ENCODE measurements around the gene MMP19. TPM values are rescaled to one million over a fixed set of nuclear protein-coding genes. Genes with fewer than 3 reads are reported as not detected.
A peak's percentile ranks its signal among the peaks of the same experiment; 100 is the strongest.

Gene MMP19
- total RNA-seq = 10 to 100 TPM in 1 of 4 donors, 1 to 10 TPM in 3; 1.4 to 29.5 (median 7.2) TPM

GRCh38 chr12:55842681-55843429, at the start of gene MMP19:
Gene MMP19, minus strand, starts transcription at chr12:55842936. Its CDS starts 106 bp downstream, at chr12:55842830.
- Histone ChIP-seq H3K4me1 (peaks cover 0 to 13% (median 5%) of the 10 kb centered on the region in 3 donors), H3K4me3 (peak within 1 kb of the TSS; percentile 1 to 50), H3K27me3 (peaks cover 22% of the 10 kb centered on the region), H3K27ac (peak within 1 kb of the TSS in 3 of 4 donors; percentile 35 to 73 (median 53)), H3K9me3 (no peaks in the 10 kb centered on the region), H3K36me3 (no peaks in the 10 kb centered on the region)
- TF ChIP-seq POLR2AphosphoS5 (IDR thresholded peaks at IDR 0.05) = peak; percentile 38
- no peak for TF ChIP-seq CTCF (IDR thresholded peaks at IDR 0.05)
- TF ChIP-seq POLR2A (IDR thresholded peaks at IDR 0.05) = peak; percentile 18 to 21
- TF ChIP-seq EP300 (IDR thresholded peaks at IDR 0.05) = no peak
- 50 to 95% methylated on average over 3 of the region's 10 CpGs for WGBS, 2 donors (ENCODE audit: low coverage in 1 of 2)
- ATAC-seq = peak; percentile 53

- WGBS, 2 donors (ENCODE audit: low coverage in 1 of 2) = 89 to 93% methylated on average over 2 to 4 of the region's 4 CpGs
- no peaks in the 10 kb centered on the region for H3K4me1 ChIP-seq
- H3K4me3 ChIP-seq = no peak overlapping the region
- H3K27me3 ChIP-seq = no peaks in the 10 kb centered on the region
- no peaks in the 10 kb centered on the region for H3K9me3 ChIP-seq
- no peak for ATAC-seq
- H3K27ac ChIP-seq = no peak overlapping the region
- no peak for TF ChIP-seq CTCF (IDR thresholded peaks at IDR 0.05)
- TF ChIP-seq POLR2A (IDR thresholded peaks at IDR 0.05) = no peak
- no peak for TF ChIP-seq POLR2AphosphoS5 (IDR thresholded peaks at IDR 0.05)
- no peak for TF ChIP-seq EP300 (IDR thresholded peaks at IDR 0.05)
- H3K36me3 ChIP-seq = no peaks in the 10 kb centered on the region
Observed at GRCh38 chr12:55891310-55891709, 48.6 kb upstream of the MMP19 start.

GRCh38 chr12:55885113-55885512, 42.4 kb upstream of the MMP19 start:
- Histone ChIP-seq H3K27me3 (no peaks in the 10 kb centered on the region), H3K4me3 (no peak overlapping the region), H3K4me1 (no peaks in the 10 kb centered on the region), H3K27ac (no peak overlapping the region), H3K36me3 (no peaks in the 10 kb centered on the region), H3K9me3 (no peaks in the 10 kb centered on the region)
- no peak for ATAC-seq
- WGBS, 2 donors (ENCODE audit: low coverage in 1 of 2) = 78% methylated on average over 1 of the region's 1 CpG; no CpG with 5 or more reads in 1 of the 2 donors
- TF ChIP-seq CTCF (IDR thresholded peaks at IDR 0.05) (no peak), EP300 (IDR thresholded peaks at IDR 0.05) (no peak), POLR2A (IDR thresholded peaks at IDR 0.05) (no peak), POLR2AphosphoS5 (IDR thresholded peaks at IDR 0.05) (no peak)

- TF ChIP-seq POLR2A (IDR thresholded peaks at IDR 0.05) = no peak
- TF ChIP-seq EP300 (IDR thresholded peaks at IDR 0.05) = no peak
- TF ChIP-seq CTCF (IDR thresholded peaks at IDR 0.05) = no peak
- TF ChIP-seq POLR2AphosphoS5 (IDR thresholded peaks at IDR 0.05) = no peak
Observed at GRCh38 chr12:55877824-55878223, 35.1 kb upstream of the MMP19 start.

More at GRCh38 chr12:55877824-55878223, 35.1 kb upstream of the MMP19 start:
- H3K36me3 ChIP-seq = no peaks in the 10 kb centered on the region
- no peak for ATAC-seq
- H3K4me1 ChIP-seq = no peaks in the 10 kb centered on the region
- H3K4me3 ChIP-seq = no peak overlapping the region
- H3K9me3 ChIP-seq = peaks cover 0 to 13% (median 0%) of the 10 kb centered on the region in 3 donors
- no peaks in the 10 kb centered on the region for H3K27me3 ChIP-seq
- H3K27ac ChIP-seq = no peak overlapping the region

Measured in gastroesophageal sphincter (tissue), 4 donors.